GM06990 (cell line): ENCODE data around the gene SLCO4A1.

Source experiments
- DNase-seq: peaks from one replicate; pipeline ENCODE4 v3.0.0-alpha.2; 2011; ENCODE audit not compliant: insufficient read length; ENCODE audit errors: extremely low read depth
- H3K27me3 ChIP-seq: replicated peaks from 2 replicates; pipeline ENCODE4 v1.6.0; 2011; ENCODE audit warnings: low read length; ENCODE audit not compliant: control insufficient read depth, insufficient read depth
- H3K36me3 ChIP-seq: 2 replicates; pipeline ENCODE4 v1.5.1; 2011; ENCODE audit warnings: low read length; ENCODE audit not compliant: control insufficient read depth, insufficient read depth
- H3K4me3 ChIP-seq: replicated peaks from 2 replicates; pipeline ENCODE4 v1.5.1; 2011; ENCODE audit warnings: low read depth, mild to moderate bottlenecking, control low read depth, low read length
- CTCF ChIP-seq: IDR thresholded peaks from 2 replicates; pipeline ENCODE4 v1.5.1; 2011; ENCODE audit warnings: low read length, control low read depth, mild to moderate bottlenecking, inconsistent platforms; ENCODE audit not compliant: insufficient read depth, poor library complexity, severe bottlenecking

SLCO4A1 gene

GRCh38 chr20:62698231-62698630, 55.9 kb downstream of the SLCO4A1 start:
- no peak for DNase-seq
- Histone ChIP-seq H3K27me3 (peaks cover 5% of the 10 kb centered on the region), H3K4me3 (no peak overlapping the region)

GRCh38 chr20:62699296-62699695, 57.0 kb downstream of the SLCO4A1 start:
- no peaks in the 10 kb centered on the region; the same call in none of the 2 replicates for H3K27me3 ChIP-seq
- no peak overlapping the region for H3K4me3 ChIP-seq
- no peak for DNase-seq
- no peak for TF ChIP-seq CTCF
- H3K36me3 ChIP-seq, result no peaks in the 10 kb centered on the region

More at GRCh38 chr20:62698231-62698630, 55.9 kb downstream of the SLCO4A1 start:
- H3K36me3 ChIP-seq, result no peaks in the 10 kb centered on the region
- TF ChIP-seq CTCF, result no peak

DNA sequence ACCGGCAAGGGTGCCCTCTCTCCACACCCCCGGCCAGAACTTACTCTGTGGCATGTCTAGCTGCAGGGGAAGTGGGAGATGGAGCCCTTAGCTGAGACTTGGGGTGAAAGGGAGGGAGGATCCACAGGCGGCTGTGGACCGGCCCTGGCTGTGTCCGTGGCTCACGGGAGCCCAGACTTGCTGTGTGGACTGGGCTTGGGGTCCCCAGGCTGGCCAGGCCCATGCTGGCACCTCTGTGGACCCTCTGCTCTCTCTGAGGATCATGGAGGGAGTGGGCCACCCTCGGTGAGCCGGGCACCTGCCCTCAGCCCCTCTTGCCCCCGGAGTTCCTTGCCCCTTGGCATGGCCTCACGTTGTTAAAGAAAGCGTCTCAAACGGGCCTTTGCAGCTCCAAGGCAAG, 57.4 kb downstream of the SLCO4A1 start:
- TF ChIP-seq CTCF, result no peak
- DNase-seq, result no peak
- Histone ChIP-seq H3K4me3 (no peak overlapping the region), H3K27me3 (no peaks in the 10 kb centered on the region; the same call in none of the 2 replicates), H3K36me3 (no peaks in the 10 kb centered on the region)

DNA sequence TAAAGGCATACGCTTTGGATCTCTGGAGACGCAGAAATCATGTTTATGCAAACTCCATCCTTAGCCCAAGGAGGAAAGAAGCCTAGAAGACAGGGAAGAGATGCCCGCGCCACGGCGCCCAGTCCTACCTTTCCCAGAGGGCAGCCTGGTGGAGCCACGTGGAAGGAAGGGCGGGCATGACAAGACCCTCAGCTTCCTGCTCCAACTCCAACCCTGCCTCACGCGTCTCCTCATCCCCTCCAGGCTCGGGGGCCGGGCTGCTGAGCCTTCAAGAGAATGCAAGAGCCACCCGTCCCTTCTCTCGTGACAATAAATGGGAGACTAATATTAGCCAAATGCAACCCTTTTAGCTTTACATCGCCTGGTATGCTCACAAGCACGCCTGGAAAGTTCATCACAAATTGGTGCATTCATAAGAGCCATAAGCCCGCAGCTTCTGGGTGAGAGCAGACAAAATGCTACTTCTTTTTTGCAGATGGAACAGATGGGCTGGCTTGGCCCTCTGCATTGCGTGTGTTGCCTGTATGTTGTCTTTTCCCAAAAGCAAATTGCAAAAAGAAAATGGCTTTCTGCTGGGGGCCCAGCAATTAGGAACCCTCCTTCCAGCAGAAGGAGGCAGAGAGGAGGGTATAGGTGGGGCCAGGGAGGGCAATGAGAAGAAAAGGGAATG, 58.1 kb downstream of the SLCO4A1 start:
- H3K4me3 ChIP-seq, result no peak overlapping the region
- no peaks in the 10 kb centered on the region; the same call in none of the 2 replicates for H3K27me3 ChIP-seq
- TF ChIP-seq CTCF, result no peak
- H3K36me3 ChIP-seq, result no peaks in the 10 kb centered on the region
- DNase-seq, result no peak

DNA sequence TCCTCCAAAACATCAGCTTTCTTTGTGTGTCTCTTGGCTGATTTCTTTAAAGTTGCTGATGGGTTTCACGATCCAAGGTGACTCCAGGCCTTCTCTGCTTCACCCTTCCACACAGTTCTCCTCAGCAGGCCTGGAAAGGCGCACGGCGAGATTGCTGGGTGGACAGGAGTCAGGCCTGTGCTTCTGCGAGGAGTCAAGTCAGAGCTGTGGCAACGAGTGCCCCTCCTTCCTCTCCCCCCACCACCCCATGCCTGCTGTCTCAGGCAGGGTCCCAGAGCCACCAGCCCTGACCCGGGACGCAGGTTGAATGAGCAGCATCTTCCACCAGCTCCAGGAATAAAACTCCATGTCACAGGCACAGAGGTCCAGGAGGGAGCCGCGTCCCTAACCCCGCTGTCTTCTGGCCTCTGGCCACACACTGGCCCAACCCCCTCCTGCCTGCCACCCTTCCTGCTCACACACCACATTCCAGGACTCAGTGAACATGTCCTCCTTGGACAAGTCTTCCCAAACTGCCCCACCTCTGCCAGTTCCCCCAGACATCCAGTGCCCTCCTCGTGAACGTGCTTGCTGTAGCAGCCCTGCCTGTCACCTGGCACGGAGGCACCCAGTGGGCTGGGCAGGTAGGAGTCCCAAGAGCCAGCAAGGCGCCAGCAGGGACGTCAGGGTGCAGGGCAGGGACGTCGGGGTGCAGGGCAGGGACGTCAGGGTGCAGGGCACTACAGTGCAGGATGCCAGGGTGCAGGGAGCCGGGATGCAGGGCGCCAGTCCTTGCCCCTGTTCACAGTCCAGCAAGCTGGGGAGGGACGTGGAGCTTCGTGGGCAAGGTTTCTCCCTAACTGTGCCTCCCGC, 59.1 kb downstream of the SLCO4A1 start:
- no peaks in the 10 kb centered on the region; the same call in none of the 2 replicates for H3K27me3 ChIP-seq
- no peak for TF ChIP-seq CTCF
- H3K4me3 ChIP-seq, result no peak overlapping the region
- H3K36me3 ChIP-seq, result no peaks in the 10 kb centered on the region
- no peak for DNase-seq

DNA sequence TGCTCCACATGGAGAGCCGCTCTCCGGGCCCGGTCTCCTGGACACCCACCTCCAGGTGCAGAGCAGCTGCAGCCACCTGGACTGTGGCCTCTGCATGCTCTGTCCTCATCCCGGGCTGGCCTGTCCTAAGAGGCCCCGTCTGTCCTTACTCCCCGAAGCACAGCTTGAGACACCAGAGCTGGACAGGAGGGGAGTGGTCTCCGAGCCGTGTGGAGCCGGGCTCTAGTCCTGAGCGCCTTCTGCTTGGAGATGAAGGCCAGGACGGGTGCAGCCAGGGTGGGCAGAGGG, 59.7 kb downstream of the SLCO4A1 start:
- DNase-seq, result no peak
- no peak for TF ChIP-seq CTCF
- no peaks in the 10 kb centered on the region for H3K36me3 ChIP-seq
- H3K27me3 ChIP-seq, result no peaks in the 10 kb centered on the region; the same call in none of the 2 replicates
- H3K4me3 ChIP-seq, result no peak overlapping the region
